HG03457 (cell line): ENCODE data around the gene ETNPPL.

Experiments
- ATAC-seq: cut with Tn5 transposase; IDR thresholded peaks from one replicate; pipeline ENCODE4 v1.9.1; 2021; ENCODE audit warnings: moderate number of reproducible peaks; ENCODE audit not compliant: unreplicated experiment

ETNPPL gene

DNA sequence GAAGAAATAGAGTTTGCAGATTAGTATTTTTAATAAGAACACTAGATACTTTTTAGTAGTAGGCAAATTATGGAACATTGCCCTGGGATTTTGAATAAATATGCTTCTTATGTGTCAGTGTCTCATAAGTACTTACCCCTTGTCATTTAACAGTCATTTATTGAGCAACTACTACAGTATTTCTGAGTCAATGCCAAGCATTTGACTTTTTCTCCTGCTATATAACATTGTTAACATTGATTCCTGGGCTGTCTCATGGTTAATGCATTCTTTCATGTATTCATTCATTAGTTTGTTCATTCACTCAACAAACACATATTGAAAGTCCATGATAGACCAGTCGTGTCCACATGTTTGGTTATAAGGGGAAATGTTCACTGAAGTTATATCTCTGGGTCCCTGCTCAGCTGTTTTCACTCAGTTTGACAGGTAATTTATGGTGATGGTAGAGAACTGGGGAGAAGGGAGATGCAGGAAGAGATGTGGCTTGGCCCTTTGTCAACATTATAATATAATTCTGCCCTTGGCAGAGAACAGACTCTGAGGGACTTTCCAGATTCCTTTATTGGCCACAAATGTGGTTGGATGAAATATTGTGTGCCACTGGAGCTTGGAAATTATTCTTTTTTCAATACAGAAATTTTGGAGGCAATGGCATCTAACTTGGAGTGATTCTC is 62.6 kb downstream of the ETNPPL start:
- ATAC-seq, result no peak

DNA sequence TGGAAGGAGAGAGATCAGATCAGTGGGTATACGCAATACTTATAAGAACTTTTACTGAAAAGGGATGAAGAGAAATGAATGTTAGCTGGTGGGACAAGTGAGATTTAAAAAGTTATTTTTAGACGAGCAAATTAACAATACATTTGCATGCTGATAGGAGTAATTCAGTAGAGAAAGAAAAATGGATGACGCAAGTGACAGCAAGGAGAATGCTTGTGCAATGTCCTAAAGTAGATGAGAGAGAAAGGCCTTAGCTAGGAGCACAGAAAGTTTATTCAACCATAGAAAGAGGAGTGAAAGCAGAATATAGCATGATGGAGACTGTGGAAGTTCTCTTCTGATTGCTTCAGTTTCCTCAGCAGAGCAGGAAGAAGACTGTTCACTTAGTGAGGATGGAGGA is 66.7 kb downstream of the ETNPPL start:
- no peak for ATAC-seq

DNA sequence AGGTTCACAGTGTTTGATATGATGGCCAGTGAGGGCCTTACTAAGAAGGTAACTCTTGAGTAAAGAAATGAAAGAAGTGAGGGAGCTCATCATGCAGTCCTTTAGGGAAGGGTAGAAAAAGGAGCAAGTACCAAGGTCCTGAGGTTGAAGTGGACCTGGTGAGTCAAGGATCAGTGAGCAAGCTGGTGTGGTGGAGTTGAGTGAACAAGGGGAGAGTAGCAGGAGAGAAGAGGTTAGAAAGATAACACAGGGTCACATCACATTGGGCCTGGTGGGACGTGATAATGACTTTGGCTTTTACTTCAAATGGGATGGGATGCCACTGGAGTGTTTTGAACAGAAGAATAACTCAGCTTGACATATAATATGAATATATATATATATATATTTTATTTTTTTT is 67.8 kb downstream of the ETNPPL start:
- no peak for ATAC-seq

DNA sequence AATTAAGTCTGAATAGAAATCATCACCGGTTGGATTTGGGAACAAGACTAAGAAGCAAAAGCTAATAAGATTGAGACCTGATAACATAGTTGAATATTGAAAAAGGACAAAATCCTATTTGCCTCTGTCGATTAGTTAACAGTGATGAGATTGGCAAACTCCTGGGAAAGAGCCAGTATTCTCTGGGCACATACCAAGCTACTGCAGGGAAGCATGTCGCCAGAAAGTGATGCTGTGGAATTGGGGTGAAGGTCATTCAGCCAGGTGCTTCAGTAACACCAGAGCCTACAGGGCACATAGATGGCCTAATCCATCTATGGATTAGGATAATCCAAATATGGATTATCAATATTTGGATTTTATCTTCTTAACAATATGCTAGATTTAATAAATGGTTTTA is 68.4 kb downstream of the ETNPPL start:
- ATAC-seq, result no peak

DNA sequence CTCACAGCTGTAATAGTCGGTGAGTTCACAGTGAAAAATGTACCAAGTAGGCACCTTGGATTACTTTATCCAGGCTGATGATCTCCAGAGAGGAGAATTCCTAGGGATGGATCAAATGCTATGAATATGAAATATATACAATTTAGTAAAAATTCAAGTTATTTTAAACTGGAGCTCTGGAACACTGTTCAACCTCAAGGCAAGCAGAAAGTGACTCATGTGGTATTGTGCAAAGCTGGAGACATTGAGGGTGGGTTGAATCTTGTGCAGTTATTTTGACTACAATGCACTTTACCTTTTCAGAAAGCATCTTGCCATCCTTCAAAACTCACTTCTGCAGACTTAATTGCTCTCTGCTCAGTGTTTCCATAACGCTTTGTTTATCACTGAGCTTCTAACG is 69.0 kb downstream of the ETNPPL start:
- ATAC-seq, result no peak

DNA sequence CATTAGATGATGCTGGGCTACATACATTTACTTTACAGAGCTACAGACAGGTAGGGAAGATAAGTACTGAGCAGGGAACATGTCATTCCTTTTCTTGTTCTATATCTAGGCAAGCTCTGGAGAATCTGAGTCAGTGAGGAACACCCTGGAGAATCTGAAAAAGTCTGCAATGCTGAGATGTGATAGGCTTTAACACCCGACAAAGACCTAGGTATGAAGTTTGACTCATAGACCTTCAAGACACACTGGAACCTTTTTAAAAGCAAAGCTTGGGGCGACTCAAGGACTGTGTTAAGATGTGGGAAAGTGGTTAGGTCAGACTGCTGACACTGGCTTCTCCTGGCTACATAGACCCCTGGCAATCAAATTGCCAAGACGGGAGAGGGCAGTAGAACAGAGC is 69.6 kb downstream of the ETNPPL start:
- ATAC-seq, result no peak
